Esophagus squamous epithelium (tissue), 5 donors: ENCODE results near the gene TPPP2. TPM values are rescaled to one million over a fixed set of nuclear protein-coding genes. Genes with fewer than 3 reads are reported as not detected.

Source experiments
- DNase-seq: peaks from one replicate; lab custom pipeline; 2025; lab: John Stamatoyannopoulos, UW
- H3K27ac ChIP-seq, 4 donors: fragments of 200-600 bp; sonication (generic); one replicate each; pipeline ENCODE4 v1.5.1; 2016 to 2019; ENCODE audit warnings: mild to moderate bottlenecking in 1 of 4
- H3K27me3 ChIP-seq, 4 donors: fragments of 200-600 bp; sonication (generic); 1 replicate in 3 of 4; 2 replicates in 1 of 4; pipeline versions ENCODE4 v1.5.1 to v1.6.0; 2017 to 2021; ENCODE audit warnings: antibody characterized with exemption in 1 of 4
- H3K36me3 ChIP-seq, 3 donors: fragments of 200-600 bp; sonication (generic); one replicate each; pipeline ENCODE4 v1.5.1; 2016 to 2019
- H3K4me1 ChIP-seq, 3 donors: fragments of 200-600 bp; sonication (generic); one replicate each; pipeline ENCODE4 v1.5.1; 2017 to 2019
- H3K4me3 ChIP-seq, 4 donors: fragments of 200-600 bp; sonication (generic); 1 replicate in 3 of 4; 2 replicates in 1 of 4; pipeline ENCODE4 v1.5.1; 2016 to 2019; ENCODE audit warnings: mild to moderate bottlenecking in 2 of 4, moderate library complexity in 1 of 4
- H3K9me3 ChIP-seq, 3 donors: fragments of 200-600 bp; sonication (generic); one replicate each; pipeline ENCODE4 v1.5.1; 2016 to 2019
- POLR2A ChIP-seq, 4 donors: fragments of 450-650 bp; IDR thresholded peaks; one replicate each; pipeline ENCODE4 v1.6.1; 2017; ENCODE audit warnings: antibody characterized with exemption in 4 of 4, mild to moderate bottlenecking in 4 of 4, moderate library complexity in 3 of 4
- WGBS, 2 donors: methylation state at CpG; one replicate each; pipeline ENCODE4 v1.1.5; 2018; 5-methylcytosine and 5-hydroxymethylcytosine counted together
- intact Hi-C: fragments of 100-400 bp; cut with DNase I; formaldehyde crosslinking; loops from one replicate; pipeline ENCODE4 v1.15.0; 2022
- total RNA-seq, 4 donors: library from RNA; depleted of rRNA; stranded (reverse); fragments of >200 nt; gene quantifications; one replicate each; pipeline ENCODE4 v1.1.0, GENCODE V29; 2016
- TF ChIP-seq, protein P1 (sequence below), 6 experiments: fragments of 450-650 bp in 4 of 6; fragments of 200-600 bp in 2 of 6; sonication (generic) in 2 of 6; IDR thresholded peaks; one replicate each; pipeline ENCODE4 v1.5.1; 2016 to 2019; ENCODE audit warnings: antibody characterized with exemption in 6 of 6, mild to moderate bottlenecking in 4 of 6, moderate library complexity in 4 of 6
- donor health status: DM: yes; HTN: yes; CAD: no.

Gene TPPP2
- total RNA-seq, 4 donors from 2014 or later = not detected

DNA sequence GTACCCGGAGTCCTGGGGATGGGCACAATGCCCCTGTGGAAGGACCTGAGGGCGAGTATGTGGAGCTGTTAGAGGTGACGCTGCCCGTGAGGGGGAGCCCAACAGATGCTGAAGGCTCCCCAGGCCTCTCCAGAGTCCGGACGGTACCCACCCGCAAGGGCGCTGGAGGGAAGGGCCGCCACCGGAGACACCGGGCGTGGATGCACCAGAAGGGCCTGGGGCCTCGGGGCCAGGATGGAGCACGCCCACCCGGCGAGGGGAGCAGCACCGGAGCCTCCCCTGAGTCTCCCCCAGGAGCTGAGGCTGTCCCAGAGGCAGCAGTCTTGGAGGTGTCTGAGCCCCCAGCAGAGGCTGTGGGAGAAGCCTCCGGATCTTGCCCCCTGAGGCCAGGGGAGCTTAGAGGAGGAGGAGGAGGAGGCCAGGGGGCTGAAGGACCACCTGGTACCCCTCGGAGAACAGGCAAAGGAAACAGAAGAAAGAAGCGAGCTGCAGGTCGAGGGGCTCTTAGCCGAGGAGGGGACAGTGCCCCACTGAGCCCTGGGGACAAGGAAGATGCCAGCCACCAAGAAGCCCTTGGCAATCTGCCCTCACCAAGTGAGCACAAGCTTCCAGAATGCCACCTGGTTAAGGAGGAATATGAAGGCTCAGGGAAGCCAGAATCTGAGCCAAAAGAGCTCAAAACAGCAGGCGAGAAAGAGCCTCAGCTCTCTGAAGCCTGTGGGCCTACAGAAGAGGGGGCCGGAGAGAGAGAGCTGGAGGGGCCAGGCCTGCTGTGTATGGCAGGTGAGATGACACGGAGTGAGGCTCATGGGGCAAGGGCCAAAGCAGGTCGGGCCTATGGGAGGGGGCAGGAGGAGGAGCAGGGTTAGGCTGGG is 44.6 kb downstream of the TPPP2 start:
- Histone ChIP-seq H3K4me3 (no peak overlapping the region), H3K36me3 (peaks cover 4 to 59% (median 7%) of the 10 kb centered on the region in 3 donors), H3K4me1 (peaks cover 11 to 34% (median 16%) of the 10 kb centered on the region in 3 donors), H3K9me3 (no peaks in the 10 kb centered on the region), H3K27me3 (peaks cover 0 to 17% (median 0%) of the 10 kb centered on the region in 4 donors), H3K27ac (no peak overlapping the region)
- no peak for DNase-seq
- TF ChIP-seq, protein P1, sequence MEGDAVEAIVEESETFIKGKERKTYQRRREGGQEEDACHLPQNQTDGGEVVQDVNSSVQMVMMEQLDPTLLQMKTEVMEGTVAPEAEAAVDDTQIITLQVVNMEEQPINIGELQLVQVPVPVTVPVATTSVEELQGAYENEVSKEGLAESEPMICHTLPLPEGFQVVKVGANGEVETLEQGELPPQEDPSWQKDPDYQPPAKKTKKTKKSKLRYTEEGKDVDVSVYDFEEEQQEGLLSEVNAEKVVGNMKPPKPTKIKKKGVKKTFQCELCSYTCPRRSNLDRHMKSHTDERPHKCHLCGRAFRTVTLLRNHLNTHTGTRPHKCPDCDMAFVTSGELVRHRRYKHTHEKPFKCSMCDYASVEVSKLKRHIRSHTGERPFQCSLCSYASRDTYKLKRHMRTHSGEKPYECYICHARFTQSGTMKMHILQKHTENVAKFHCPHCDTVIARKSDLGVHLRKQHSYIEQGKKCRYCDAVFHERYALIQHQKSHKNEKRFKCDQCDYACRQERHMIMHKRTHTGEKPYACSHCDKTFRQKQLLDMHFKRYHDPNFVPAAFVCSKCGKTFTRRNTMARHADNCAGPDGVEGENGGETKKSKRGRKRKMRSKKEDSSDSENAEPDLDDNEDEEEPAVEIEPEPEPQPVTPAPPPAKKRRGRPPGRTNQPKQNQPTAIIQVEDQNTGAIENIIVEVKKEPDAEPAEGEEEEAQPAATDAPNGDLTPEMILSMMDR (IDR thresholded peaks at IDR 0.05) = no peak
- no peak for TF ChIP-seq POLR2A (IDR thresholded peaks at IDR 0.05)
- 85 to 89% methylated on average over 7 to 12 of the region's 26 CpGs for WGBS, 2 donors
- intact Hi-C loops = no loop called here

DNA sequence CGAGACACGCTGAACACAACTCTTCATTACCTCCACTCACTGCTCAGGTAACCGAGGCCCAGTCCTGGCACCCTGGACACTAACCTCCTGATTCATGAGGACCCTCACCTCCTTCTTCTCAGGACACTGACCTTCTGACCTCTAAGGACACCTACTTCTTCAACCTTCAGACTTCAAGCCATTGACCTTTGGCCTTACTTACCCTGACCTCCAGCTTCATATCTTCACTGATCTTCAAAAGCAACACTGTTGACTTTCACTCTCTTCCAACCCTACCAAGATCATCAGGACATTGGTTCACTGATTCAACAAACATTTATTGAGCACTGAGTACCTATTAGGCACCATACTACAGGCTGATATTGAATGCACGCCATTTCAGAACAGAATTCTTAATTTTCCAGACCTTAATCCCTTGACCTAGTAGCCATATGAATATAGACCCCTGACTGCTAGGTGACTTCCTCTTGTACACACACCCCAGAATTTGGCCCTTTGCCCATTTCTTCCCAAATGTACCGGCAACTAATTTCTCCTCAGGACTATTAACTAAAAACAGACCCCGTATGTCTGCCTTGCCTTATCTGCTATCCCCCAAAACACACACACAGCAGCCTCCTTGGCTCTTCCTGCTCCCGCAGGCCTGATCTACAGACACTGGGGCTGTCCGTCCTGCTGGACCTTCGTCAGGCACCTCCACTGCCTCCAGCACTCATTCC is 45.9 kb downstream of the TPPP2 start:
- TF ChIP-seq POLR2A (IDR thresholded peaks at IDR 0.05) = no peak
- TF ChIP-seq, protein P1 (IDR thresholded peaks at IDR 0.05) = no peak
- Histone ChIP-seq H3K27ac (no peak overlapping the region), H3K4me1 (peaks cover 5 to 22% (median 5%) of the 10 kb centered on the region in 3 donors), H3K36me3 (peaks cover 4 to 72% (median 11%) of the 10 kb centered on the region in 3 donors), H3K4me3 (no peak overlapping the region), H3K27me3 (peaks cover 0 to 5% (median 0%) of the 10 kb centered on the region in 4 donors), H3K9me3 (no peaks in the 10 kb centered on the region)
- intact Hi-C loops = no loop called here
- 85 to 91% methylated on average over 9 of the region's 9 CpGs for WGBS, 2 donors
- DNase-seq = no peak

DNA sequence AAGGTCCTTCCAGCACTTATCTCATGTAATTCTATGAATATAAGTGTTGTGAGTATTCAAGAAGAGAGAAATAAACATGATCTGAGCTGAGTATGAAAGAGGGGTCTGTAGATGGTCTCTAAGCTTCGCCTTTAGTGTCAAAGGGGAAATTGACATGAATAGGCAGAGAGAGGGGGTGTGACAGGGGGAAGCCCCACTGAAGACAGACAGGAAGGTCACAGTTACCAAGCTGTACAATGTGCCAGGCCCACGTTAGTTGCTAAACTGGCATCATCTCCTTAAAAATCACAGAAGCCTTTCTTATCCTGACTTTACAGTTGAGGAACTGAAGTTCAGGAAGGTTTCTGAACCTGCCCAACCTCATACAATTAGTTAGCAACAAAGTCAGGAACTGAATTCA is 47.7 kb downstream of the TPPP2 start:
- Histone ChIP-seq H3K4me1 (peaks cover 0 to 4% (median 0%) of the 10 kb centered on the region in 3 donors), H3K9me3 (no peaks in the 10 kb centered on the region), H3K4me3 (no peak overlapping the region), H3K36me3 (peaks cover 4 to 90% (median 11%) of the 10 kb centered on the region in 3 donors), H3K27me3 (no peaks in the 10 kb centered on the region), H3K27ac (no peak overlapping the region)
- intact Hi-C loops = no loop called here
- DNase-seq = no peak
- TF ChIP-seq, protein P1 (IDR thresholded peaks at IDR 0.05) = no peak
- TF ChIP-seq POLR2A (IDR thresholded peaks at IDR 0.05) = no peak
- 68 to 78% methylated on average over 2 of the region's 2 CpGs for WGBS, 2 donors

DNA sequence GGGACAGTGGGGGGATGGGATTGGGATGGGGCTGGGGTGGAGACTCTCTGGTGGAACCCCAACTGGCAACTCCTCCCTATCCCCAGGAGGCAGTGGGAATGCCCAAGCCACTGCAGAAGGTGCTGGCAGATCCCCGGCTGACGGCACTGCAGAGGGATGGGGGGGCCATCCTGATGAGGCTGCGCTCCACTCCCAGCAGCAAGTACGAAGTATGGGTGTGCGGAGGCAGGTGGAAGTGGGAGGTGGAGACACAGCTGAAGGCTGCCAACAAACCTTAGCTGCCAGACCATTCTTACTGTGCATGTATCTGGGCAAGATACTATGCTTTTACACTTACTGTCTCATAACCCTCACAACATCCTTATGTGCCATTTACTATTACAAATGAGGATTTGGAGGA is 48.3 kb downstream of the TPPP2 start:
- no peaks in the 10 kb centered on the region for H3K27me3 ChIP-seq
- intact Hi-C loops = no loop called here
- H3K4me3 ChIP-seq = no peak overlapping the region
- H3K4me1 ChIP-seq = no peaks in the 10 kb centered on the region
- TF ChIP-seq, protein P1 (IDR thresholded peaks at IDR 0.05) = no peak
- TF ChIP-seq POLR2A (IDR thresholded peaks at IDR 0.05) = no peak
- WGBS, 2 donors = 90 to 100% methylated on average over 1 to 5 of the region's 5 CpGs
- no peak for DNase-seq
- no peak overlapping the region for H3K27ac ChIP-seq
- H3K36me3 ChIP-seq = peaks cover 4 to 94% (median 11%) of the 10 kb centered on the region in 3 donors
- no peaks in the 10 kb centered on the region for H3K9me3 ChIP-seq

- no peak for TF ChIP-seq POLR2A (IDR thresholded peaks at IDR 0.05)
- TF ChIP-seq, protein P1 (IDR thresholded peaks at IDR 0.05) = no peak
- Histone ChIP-seq H3K9me3 (no peaks in the 10 kb centered on the region), H3K4me1 (no peaks in the 10 kb centered on the region), H3K27me3 (no peaks in the 10 kb centered on the region), H3K27ac (no peak overlapping the region), H3K36me3 (peaks cover 4 to 96% (median 11%) of the 10 kb centered on the region in 3 donors), H3K4me3 (no peak overlapping the region)
- intact Hi-C loops = no loop called here
- 65 to 74% methylated on average over 9 of the region's 10 CpGs for WGBS, 2 donors
- no peak for DNase-seq
Measured at GRCh38 chr14:21078726-21079125, 48.7 kb downstream of the TPPP2 start.
